ENCODE data around the gene ZBTB46.
A peak's percentile ranks its signal among the peaks of the same experiment; 100 is the strongest.

Gene ZBTB46

GRCh38 chr20:63745424-63745805 is 85.6 kb downstream of the ZBTB46 start:
- DNase-seq (ENCODE audit: low read depth): no peak

- no peak for DNase-seq (ENCODE audit: low read depth)
These were observed 86.3 kb downstream of the ZBTB46 start for GRCh38 chr20:63744574-63745423.

- no peak for DNase-seq (ENCODE audit: low read depth)
These were observed 86.9 kb downstream of the ZBTB46 start for GRCh38 chr20:63744158-63744557.

- no peak for DNase-seq (ENCODE audit: low read depth)
These were observed 87.7 kb downstream of the ZBTB46 start for GRCh38 chr20:63743210-63743970.

- no peak for DNase-seq (ENCODE audit: low read depth)
These were observed 88.6 kb downstream of the ZBTB46 start for GRCh38 chr20:63742381-63743024.

- no peak for DNase-seq (ENCODE audit: low read depth)
These were observed 89.2 kb downstream of the ZBTB46 start for GRCh38 chr20:63741676-63742380.

GRCh38 chr20:63741354-63741675 is 89.7 kb downstream of the ZBTB46 start:
- DNase-seq (ENCODE audit: low read depth): no peak

GRCh38 chr20:63740627-63741353 is 90.3 kb downstream of the ZBTB46 start:
- DNase-seq (ENCODE audit: low read depth): no peak

GRCh38 chr20:63740070-63740626 is 90.9 kb downstream of the ZBTB46 start:
- peak; percentile 63 for DNase-seq (ENCODE audit: low read depth)

- DNase-seq (ENCODE audit: low read depth): peak; percentile 56
These were observed 91.7 kb downstream of the ZBTB46 start, which contains the start of gene SLC2A4RG for GRCh38 chr20:63739130-63740069. Gene SLC2A4RG (plus strand): TSS chr20:63739776. CDS start chr20:63739913, 137 bp downstream.

- DNase-seq (ENCODE audit: low read depth): no peak
These were observed 92.4 kb downstream of the ZBTB46 start for GRCh38 chr20:63738687-63739129.

GRCh38 chr20:63737945-63738686 is 92.9 kb downstream of the ZBTB46 start:
- no peak for DNase-seq (ENCODE audit: low read depth)

GRCh38 chr20:63737695-63737944 is 93.4 kb downstream of the ZBTB46 start:
- DNase-seq (ENCODE audit: low read depth): no peak

GRCh38 chr20:63736893-63737694 is 94.0 kb downstream of the ZBTB46 start:
- DNase-seq (ENCODE audit: low read depth): peak; percentile 65

GRCh38 chr20:63735859-63736718 is 95.0 kb downstream of the ZBTB46 start, which contains the start of gene LIME1:
Gene LIME1 (plus strand): TSS chr20:63736664. CDS start chr20:63737550, 886 bp downstream.
- DNase-seq (ENCODE audit: low read depth): peak; percentile 77

GRCh38 chr20:63734946-63735858 is 95.9 kb downstream of the ZBTB46 start:
- DNase-seq (ENCODE audit: low read depth): no peak

All from T-helper 22 cell (primary cell).